OCI-LY3 (cell line): ENCODE results near the gene ALDH1L1.

Experiments used
- H2AFZ ChIP-seq: fragments of 200-600, 300-600 bp; shearing (Covaris generic); 2 replicates; pipeline ENCODE4 v1.6.0; 2014; ENCODE audit warnings: antibody characterized with exemption, low read depth, low read length
- H3K27ac ChIP-seq: fragments of 200-600, 300-600 bp; sonication (generic); 2 replicates; pipeline ENCODE4 v1.5.1; 2014; ENCODE audit warnings: mild to moderate bottlenecking, low read length, moderate library complexity, mixed read lengths
- H3K27me3 ChIP-seq: fragments of 200-600, 300-600 bp; sonication (generic); 2 replicates; pipeline ENCODE4 v1.6.1; 2014; ENCODE audit warnings: low read depth, low read length, mixed read lengths
- H3K36me3 ChIP-seq: fragments of 200-600, 300-600 bp; sonication (generic); replicated peaks from 2 replicates; pipeline ENCODE3; 2014; ENCODE audit warnings: low read depth, low read length, mixed read lengths
- H3K4me1 ChIP-seq: fragments of 300-600, 200-600 bp; sonication (generic); 2 replicates; pipeline ENCODE4 v1.6.1; 2014; ENCODE audit warnings: low read length, mixed read lengths
- H3K4me2 ChIP-seq: fragments of 200-600, 300-600 bp; sonication (generic); 2 replicates; pipeline ENCODE4 v1.6.1; 2014; ENCODE audit warnings: low read length, mixed read lengths
- H3K4me3 ChIP-seq: fragments of 300-600, 200-600 bp; sonication (generic); 2 replicates; pipeline ENCODE4 v1.5.1; 2014; ENCODE audit warnings: antibody characterized with exemption, mild to moderate bottlenecking, low read length, moderate library complexity
- H3K79me2 ChIP-seq: fragments of 300-600, 200-600 bp; shearing (Covaris generic); 2 replicates; pipeline ENCODE4 v1.6.1; 2014; ENCODE audit warnings: mild to moderate bottlenecking, low read length, mixed read lengths
- H3K9ac ChIP-seq: fragments of 300-600, 200-600 bp; shearing (Covaris generic); 2 replicates; pipeline ENCODE4 v1.6.0; 2014; ENCODE audit warnings: mild to moderate bottlenecking, low read length, moderate library complexity
- H3K9me3 ChIP-seq: fragments of 200-600, 300-600 bp; shearing (Covaris generic); 2 replicates; pipeline ENCODE4 v1.6.1; 2014; ENCODE audit warnings: low read length, mixed read lengths; ENCODE audit not compliant: insufficient read depth
- H4K20me1 ChIP-seq: fragments of 200-600, 300-600 bp; sonication (generic); 2 replicates; pipeline ENCODE4 v1.6.1; 2016; ENCODE audit warnings: low read length, mixed read lengths; ENCODE audit not compliant: insufficient read depth
- EZH2phosphoT487 ChIP-seq: fragments of 200-600 bp; shearing (Covaris generic); IDR thresholded peaks from 2 replicates; pipeline ENCODE4 v1.6.1; 2018; ENCODE audit warnings: antibody characterized with exemption, mixed run types, low read depth
- TF ChIP-seq, protein P1 (sequence below): fragments of 200-600, 300-600 bp; sonication (generic); IDR thresholded peaks from 2 replicates; pipeline ENCODE4 v1.5.1; 2014; ENCODE audit warnings: antibody characterized with exemption, low read length, low read depth

Gene ALDH1L1

DNA sequence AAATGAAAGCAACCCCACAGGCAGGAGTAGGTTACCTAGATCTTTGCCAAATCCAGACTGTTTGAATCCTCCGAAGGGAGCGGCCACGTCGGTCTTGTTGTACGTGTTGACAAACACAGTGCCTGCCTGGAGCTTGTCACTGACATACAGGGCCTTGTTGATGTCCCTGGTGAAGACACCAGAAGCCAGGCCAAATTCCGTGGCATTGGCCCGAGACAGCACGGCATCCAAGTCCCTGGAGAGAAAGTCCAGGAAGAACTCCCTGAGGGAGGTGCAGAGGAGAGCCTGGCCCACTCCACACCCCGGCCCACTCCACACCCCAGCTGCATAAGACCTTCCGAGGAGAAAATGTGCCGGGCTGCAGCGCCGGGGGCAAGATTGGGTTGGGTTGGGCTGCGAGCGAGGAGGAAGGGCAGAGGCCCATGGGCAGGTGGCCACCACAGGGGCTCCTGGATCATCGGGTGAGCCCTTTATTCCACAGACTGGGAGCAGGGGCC is 74.6 kb downstream of the ALDH1L1 start:
- no peaks in the 10 kb centered on the region for H3K36me3 ChIP-seq
- no peaks in the 10 kb centered on the region for H3K79me2 ChIP-seq

DNA sequence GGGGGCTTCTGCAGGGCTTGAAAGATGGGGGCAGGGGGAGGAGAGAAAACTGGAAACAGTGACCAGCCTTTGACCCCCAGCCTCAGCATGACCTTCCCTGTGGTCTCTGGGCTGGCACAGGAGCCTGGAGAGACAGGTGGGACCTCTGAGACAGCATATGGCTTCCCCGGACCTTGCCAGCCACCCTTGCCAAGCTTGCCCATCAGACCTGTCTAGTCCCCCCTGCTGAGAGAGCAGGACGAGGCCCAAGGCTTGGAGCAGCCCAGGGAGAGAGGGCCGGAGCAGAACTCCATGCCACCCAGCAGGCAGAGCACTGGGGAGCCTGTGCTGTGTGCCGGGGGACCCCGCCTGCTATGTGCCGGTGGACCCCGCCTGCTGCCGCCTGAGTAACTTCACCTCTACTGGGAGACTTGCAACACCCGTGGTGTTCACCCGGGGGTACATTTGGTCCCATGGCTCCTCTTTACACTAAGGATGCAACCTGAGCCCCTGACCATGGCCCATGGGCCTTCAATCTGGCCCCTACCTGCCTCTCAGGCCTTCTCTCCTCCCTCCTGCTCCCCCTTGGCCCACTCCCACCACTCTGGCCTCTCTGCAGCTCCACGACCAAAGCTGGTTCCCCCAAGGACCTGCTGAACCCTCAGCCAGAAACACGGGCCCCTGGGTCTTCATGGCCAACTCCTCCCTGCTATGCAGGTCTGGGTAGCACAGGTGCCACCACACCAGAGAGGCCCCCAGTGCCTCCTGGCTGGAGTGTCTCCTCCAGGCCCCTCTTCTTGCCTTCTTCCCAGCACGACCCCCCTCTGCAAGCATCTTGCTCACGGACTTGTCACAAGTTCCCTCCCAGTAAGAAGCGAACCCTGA is 75.4 kb downstream of the ALDH1L1 start:
- Histone ChIP-seq H3K36me3 (no peaks in the 10 kb centered on the region), H2AFZ (no peak overlapping the region), H3K4me1 (peaks cover 5% of the 10 kb centered on the region), H3K79me2 (no peaks in the 10 kb centered on the region), H3K9ac (no peak overlapping the region), H3K4me2 (no peak overlapping the region), H3K4me3 (no peak overlapping the region), H3K27me3 (no peaks in the 10 kb centered on the region), H3K27ac (no peak overlapping the region), H4K20me1 (no peaks in the 10 kb centered on the region), H3K9me3 (no peaks in the 10 kb centered on the region)
- TF ChIP-seq, protein P1, sequence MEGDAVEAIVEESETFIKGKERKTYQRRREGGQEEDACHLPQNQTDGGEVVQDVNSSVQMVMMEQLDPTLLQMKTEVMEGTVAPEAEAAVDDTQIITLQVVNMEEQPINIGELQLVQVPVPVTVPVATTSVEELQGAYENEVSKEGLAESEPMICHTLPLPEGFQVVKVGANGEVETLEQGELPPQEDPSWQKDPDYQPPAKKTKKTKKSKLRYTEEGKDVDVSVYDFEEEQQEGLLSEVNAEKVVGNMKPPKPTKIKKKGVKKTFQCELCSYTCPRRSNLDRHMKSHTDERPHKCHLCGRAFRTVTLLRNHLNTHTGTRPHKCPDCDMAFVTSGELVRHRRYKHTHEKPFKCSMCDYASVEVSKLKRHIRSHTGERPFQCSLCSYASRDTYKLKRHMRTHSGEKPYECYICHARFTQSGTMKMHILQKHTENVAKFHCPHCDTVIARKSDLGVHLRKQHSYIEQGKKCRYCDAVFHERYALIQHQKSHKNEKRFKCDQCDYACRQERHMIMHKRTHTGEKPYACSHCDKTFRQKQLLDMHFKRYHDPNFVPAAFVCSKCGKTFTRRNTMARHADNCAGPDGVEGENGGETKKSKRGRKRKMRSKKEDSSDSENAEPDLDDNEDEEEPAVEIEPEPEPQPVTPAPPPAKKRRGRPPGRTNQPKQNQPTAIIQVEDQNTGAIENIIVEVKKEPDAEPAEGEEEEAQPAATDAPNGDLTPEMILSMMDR = no peak
- no peak for TF ChIP-seq EZH2phosphoT487

More for the DNA sequence above, 74.6 kb downstream of the ALDH1L1 start:
- Histone ChIP-seq H3K4me3 (no peak overlapping the region), H2AFZ (no peak overlapping the region), H3K4me1 (no peaks in the 10 kb centered on the region; the same call in 1 of the 2 replicates), H4K20me1 (no peaks in the 10 kb centered on the region), H3K4me2 (no peak overlapping the region), H3K27me3 (no peaks in the 10 kb centered on the region), H3K27ac (no peak overlapping the region), H3K9ac (no peak overlapping the region), H3K9me3 (no peaks in the 10 kb centered on the region)
- TF ChIP-seq, protein P1 = no peak
- TF ChIP-seq EZH2phosphoT487 = no peak

DNA sequence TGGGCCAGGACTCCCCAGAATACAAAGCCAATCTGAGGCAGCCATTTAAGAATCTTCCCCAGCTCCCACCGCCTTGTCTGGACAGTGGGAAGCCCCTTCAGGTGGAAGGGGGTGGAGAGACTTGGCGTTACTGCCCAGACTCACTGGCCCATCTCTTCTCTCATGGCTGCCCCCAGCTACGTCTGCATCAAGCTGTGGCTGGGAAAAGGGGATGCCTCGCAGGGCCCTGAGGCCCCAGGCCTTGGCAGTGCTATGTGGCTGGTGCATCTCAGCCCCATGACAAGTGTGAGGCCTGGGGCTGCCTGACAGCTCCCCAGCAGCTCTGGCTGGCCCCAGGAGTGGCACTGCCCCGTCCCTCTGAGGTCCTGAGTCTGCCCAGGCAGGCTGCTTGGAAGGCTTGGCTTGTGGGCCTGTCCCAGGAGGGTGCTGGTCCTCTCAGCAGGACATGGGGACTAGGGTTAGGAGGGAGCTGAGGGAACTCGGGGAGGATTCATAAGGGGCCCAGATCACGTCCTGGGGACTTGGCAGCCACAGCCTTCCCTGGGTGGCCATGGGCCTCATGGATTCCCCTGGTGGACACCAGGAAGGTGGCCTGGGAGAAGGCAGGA is 76.3 kb downstream of the ALDH1L1 start:
- H3K9ac ChIP-seq = no peak overlapping the region
- H3K4me2 ChIP-seq = no peak overlapping the region
- H2AFZ ChIP-seq = no peak overlapping the region
- no peak overlapping the region for H3K27ac ChIP-seq
- H3K9me3 ChIP-seq = no peaks in the 10 kb centered on the region
- no peak overlapping the region for H3K4me3 ChIP-seq
- H3K4me1 ChIP-seq = peaks cover 5% of the 10 kb centered on the region
- no peaks in the 10 kb centered on the region for H3K27me3 ChIP-seq
- H3K36me3 ChIP-seq = no peaks in the 10 kb centered on the region
- TF ChIP-seq, protein P1 = no peak
- no peak for TF ChIP-seq EZH2phosphoT487
- H4K20me1 ChIP-seq = no peaks in the 10 kb centered on the region
- no peaks in the 10 kb centered on the region for H3K79me2 ChIP-seq
